H1 (cell line): ENCODE data around the gene GRID1. TPM values are rescaled to one million over a fixed set of nuclear protein-coding genes. Genes with fewer than 3 reads are reported as not detected.

Experiments used
- ASH2L ChIP-seq: fragments of 200-600, 300-600 bp; sonication (generic); IDR thresholded peaks from one replicate; pipeline ENCODE4 v1.7.1; 2017; ENCODE audit warnings: low read length
- BACH1 ChIP-seq: IDR thresholded peaks from 2 replicates; pipeline ENCODE4 v1.6.1; 2012; ENCODE audit warnings: low read length, improper control_type of control experiment
- BRCA1 ChIP-seq: IDR thresholded peaks from 2 replicates; pipeline ENCODE4 v1.6.1; 2012; ENCODE audit warnings: low read depth, low read length, improper control_type of control experiment
- CHD1 ChIP-seq: IDR thresholded peaks from 2 replicates; pipeline ENCODE4 v1.6.1; 2012; ENCODE audit warnings: low read depth, low read length, improper control_type of control experiment
- CREB1 ChIP-seq: IDR thresholded peaks from 2 replicates; pipeline ENCODE4 v1.6.1; 2012; ENCODE audit warnings: inconsistent platforms
- EP300 ChIP-seq, 2 experiments: IDR thresholded peaks; 1 replicate in 1 of 2; 2 replicates in 1 of 2; pipeline ENCODE4 v1.6.1; 2011 to 2012; ENCODE audit warnings: low read depth in 2 of 2, low read length in 2 of 2, mild to moderate bottlenecking in 2 of 2, borderline replicate concordance in 1 of 2, inconsistent platforms in 1 of 2, moderate library complexity in 1 of 2
- GABPA ChIP-seq: IDR thresholded peaks from 2 replicates; pipeline ENCODE4 v1.6.1; 2011; ENCODE audit warnings: mild to moderate bottlenecking, low read length, moderate library complexity, borderline replicate concordance; ENCODE audit not compliant: insufficient read depth
- GTF2F1 ChIP-seq: IDR thresholded peaks from 2 replicates; pipeline ENCODE4 v1.6.1; 2012; ENCODE audit warnings: low read depth, low read length, improper control_type of control experiment, borderline replicate concordance
- HDAC2 ChIP-seq, 2 experiments: fragments of 300-600 bp in 1 of 2; sonication (generic) in 1 of 2; IDR thresholded peaks; 2 replicates each; pipeline ENCODE4 v1.6.1; 2011 to 2012; ENCODE audit warnings: low read depth in 2 of 2, low read length in 2 of 2, mild to moderate bottlenecking in 2 of 2, moderate library complexity in 2 of 2, borderline replicate concordance in 1 of 2, inconsistent platforms in 1 of 2
- KDM1A ChIP-seq: fragments of 200-600, 300-600 bp; sonication (generic); IDR thresholded peaks from 2 replicates; pipeline ENCODE4 v1.7.1; 2016; ENCODE audit warnings: mild to moderate bottlenecking, low read length, borderline replicate concordance
- RNF2 ChIP-seq: fragments of 200-900, 300-1000 bp; sonication (generic); IDR thresholded peaks from 2 replicates; pipeline ENCODE4 v1.7.1; 2016; ENCODE audit warnings: borderline replicate concordance, low read depth, mild to moderate bottlenecking, antibody characterized with exemption, low read length; ENCODE audit not compliant: poor library complexity, severe bottlenecking; ENCODE audit errors: missing control alignments
- SIN3A ChIP-seq, 2 experiments: IDR thresholded peaks in 1 of 2; conservative IDR thresholded peaks in 1 of 2; 2 replicates each; pipeline ENCODE4 v1.6.1; 2011 to 2012; ENCODE audit warnings: low read length in 2 of 2, improper control_type of control experiment in 1 of 2, low read depth in 1 of 2, mild to moderate bottlenecking in 1 of 2
- SRF ChIP-seq: IDR thresholded peaks from 2 replicates; pipeline ENCODE4 v1.6.1; 2011; ENCODE audit warnings: mild to moderate bottlenecking, low read depth, low read length, moderate library complexity
- SUZ12 ChIP-seq: fragments of 200-600 bp; sonication (generic); IDR thresholded peaks from 2 replicates; pipeline ENCODE4 v1.6.1; 2012; ENCODE audit warnings: mild to moderate bottlenecking, inconsistent platforms, low read length, moderate library complexity, mixed read lengths
- TBP ChIP-seq: IDR thresholded peaks from 2 replicates; pipeline ENCODE4 v1.6.1; 2011; ENCODE audit warnings: low read depth, low read length, improper control_type of control experiment
- YY1 ChIP-seq: IDR thresholded peaks from 2 replicates; pipeline ENCODE4 v1.6.1; 2011; ENCODE audit warnings: low read depth, mild to moderate bottlenecking, low read length
- ZNF274 ChIP-seq: IDR thresholded peaks from 2 replicates; pipeline ENCODE4 v1.7.0; 2012; ENCODE audit warnings: low read length, borderline replicate concordance; ENCODE audit errors: extremely low read depth
- polyA plus RNA-seq, 7 experiments: library from polyadenylated mRNA; depleted of rRNA in 3 of 7; stranded (reverse) in 5 of 7; unstranded in 2 of 7; fragments of >200 nt in 5 of 7; fragments of 200-250 nt in 2 of 7; gene quantifications; 1 replicate in 5 of 7; 2 replicates in 1 of 7; 4 replicates in 1 of 7; pipeline versions ENCODE4 v1.2.1 to v1.2.3, GENCODE V29; 2011 to 2013; ENCODE audit warnings: missing spikeins in 2 of 7, mixed read lengths in 2 of 7
- total RNA-seq: library from RNA; stranded (reverse); fragmentation: NEBNext Ultra II Directional; extraction: Animal tissue kit (Norgen Biotek cat#: 25700); gene quantifications from 2 replicates; pipeline ENCODE4 v1.2.1, GENCODE V29; 2021
- TF ChIP-seq, protein P1 (sequence below): IDR thresholded peaks from 2 replicates; pipeline ENCODE4 v1.6.1; 2012; ENCODE audit warnings: low read length, inconsistent platforms
- TF ChIP-seq, protein P2 (sequence below): IDR thresholded peaks from 2 replicates; pipeline ENCODE4 v1.6.1; 2011; ENCODE audit warnings: low read length, improper control_type of control experiment

GRID1 gene
- total and polyA plus RNA-seq, 2 of the 8 experiments (the other 6 are each of a cell fraction or from before 2014, with no cell fraction given) = 0.22 to 0.30 TPM

DNA sequence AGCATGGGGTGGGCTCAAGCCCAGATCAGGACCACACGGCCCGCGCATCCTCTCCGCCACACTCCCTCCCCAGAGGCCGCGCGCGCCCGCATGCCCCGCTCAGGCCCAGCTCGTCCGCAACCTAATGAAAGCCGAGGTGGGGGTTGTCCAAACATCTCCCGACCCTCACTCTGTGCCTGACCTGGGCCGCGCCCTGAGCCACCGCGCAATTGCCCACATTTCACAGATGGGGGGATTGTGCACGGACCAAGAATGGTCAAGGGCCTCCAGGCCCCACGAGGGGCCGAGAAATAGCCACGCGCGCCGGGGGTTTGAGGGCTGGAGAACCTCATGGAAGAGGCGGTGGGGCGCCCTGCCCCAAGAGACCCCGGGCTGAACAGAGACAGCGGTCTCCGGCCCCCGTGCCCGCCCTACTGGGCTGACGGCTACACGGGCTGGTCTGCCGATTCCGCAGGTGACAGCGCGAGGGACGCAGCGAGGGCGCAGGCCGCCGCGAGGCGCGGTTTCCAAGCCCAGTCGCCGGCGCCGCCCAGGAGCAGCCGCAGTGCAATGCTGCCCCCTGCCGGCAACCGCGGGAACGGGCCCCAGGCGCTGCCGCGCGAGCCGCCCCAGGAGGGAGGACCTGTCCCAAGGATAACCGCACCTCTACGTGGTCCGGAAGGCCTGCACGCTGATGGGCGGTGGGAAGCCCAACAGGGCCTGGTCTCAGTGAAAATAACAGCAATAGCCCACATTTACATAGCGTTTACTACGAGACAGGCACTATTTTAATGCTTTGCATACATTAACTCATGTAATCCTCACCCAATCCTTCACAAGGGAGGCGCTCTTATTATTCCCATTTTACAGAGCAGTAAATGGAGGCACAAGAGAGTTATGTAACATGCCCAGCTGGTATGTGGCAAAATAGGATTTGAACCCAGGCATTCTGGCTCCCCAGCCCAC, 10.5 kb upstream of the GRID1 start (continued):
- no peak for TF ChIP-seq BRCA1
- TF ChIP-seq EP300 (IDR thresholded peaks at IDR 0.05; ENCODE audit: borderline replicate concordance in 1 of 2, low read depth in 2 of 2, low read length in 2 of 2) = no peak
- no peak for TF ChIP-seq GABPA
- TF ChIP-seq SUZ12 = peak; percentile 51
- TF ChIP-seq, protein P1, sequence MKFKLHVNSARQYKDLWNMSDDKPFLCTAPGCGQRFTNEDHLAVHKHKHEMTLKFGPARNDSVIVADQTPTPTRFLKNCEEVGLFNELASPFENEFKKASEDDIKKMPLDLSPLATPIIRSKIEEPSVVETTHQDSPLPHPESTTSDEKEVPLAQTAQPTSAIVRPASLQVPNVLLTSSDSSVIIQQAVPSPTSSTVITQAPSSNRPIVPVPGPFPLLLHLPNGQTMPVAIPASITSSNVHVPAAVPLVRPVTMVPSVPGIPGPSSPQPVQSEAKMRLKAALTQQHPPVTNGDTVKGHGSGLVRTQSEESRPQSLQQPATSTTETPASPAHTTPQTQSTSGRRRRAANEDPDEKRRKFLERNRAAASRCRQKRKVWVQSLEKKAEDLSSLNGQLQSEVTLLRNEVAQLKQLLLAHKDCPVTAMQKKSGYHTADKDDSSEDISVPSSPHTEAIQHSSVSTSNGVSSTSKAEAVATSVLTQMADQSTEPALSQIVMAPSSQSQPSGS = no peak
- peak in 1 of 2 experiments; percentile 53; a peak in 1 of 4 replicates for TF ChIP-seq HDAC2 (IDR thresholded peaks at IDR 0.05; ENCODE audit: borderline replicate concordance in 1 of 2, low read depth in 2 of 2, low read length in 2 of 2)
- no peak for TF ChIP-seq CREB1
- TF ChIP-seq, protein P2, sequence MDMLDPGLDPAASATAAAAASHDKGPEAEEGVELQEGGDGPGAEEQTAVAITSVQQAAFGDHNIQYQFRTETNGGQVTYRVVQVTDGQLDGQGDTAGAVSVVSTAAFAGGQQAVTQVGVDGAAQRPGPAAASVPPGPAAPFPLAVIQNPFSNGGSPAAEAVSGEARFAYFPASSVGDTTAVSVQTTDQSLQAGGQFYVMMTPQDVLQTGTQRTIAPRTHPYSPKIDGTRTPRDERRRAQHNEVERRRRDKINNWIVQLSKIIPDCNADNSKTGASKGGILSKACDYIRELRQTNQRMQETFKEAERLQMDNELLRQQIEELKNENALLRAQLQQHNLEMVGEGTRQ = no peak
- 0 out of 2 replicates have a peak, but pooled peaks have one; percentile 3 for TF ChIP-seq BACH1
- peak; percentile 46 for TF ChIP-seq RNF2
- TF ChIP-seq ASH2L = peak; percentile 21
- no peak for TF ChIP-seq ZNF274
- no peak for TF ChIP-seq GTF2F1
- TF ChIP-seq YY1 = peak; percentile 46; the same call in 1 of the 2 replicates
- TF ChIP-seq CHD1 = no peak
- peak; percentile 95 for TF ChIP-seq KDM1A
- 0 out of 4 replicates have a peak, but pooled peaks have one; percentile 37 to 69 for TF ChIP-seq SIN3A (conservative IDR thresholded peaks at IDR 0.05 in 1 of 2, IDR thresholded peaks at IDR 0.05 in 1 of 2; ENCODE audit: low read depth in 1 of 2, low read length in 2 of 2)
- TF ChIP-seq TBP = peak; percentile 69; the same call in 1 of the 2 replicates
- TF ChIP-seq SRF = no peak
